Glomerular endothelial cell (primary cell): ENCODE measurements around the gene SLC38A8. TPM values are rescaled to one million over a fixed set of nuclear protein-coding genes. Genes with fewer than 3 reads are reported as not detected.

Experiments
- DNase-seq: peaks from one replicate; pipeline ENCODE4 v3.0.0-alpha.2; 2011; ENCODE audit warnings: low read depth, low spot score; ENCODE audit errors: extremely low read depth
- total RNA-seq: library from RNA; depleted of rRNA; stranded (reverse); fragments of >200 nt; gene quantifications from 2 replicates; pipeline ENCODE4 v1.2.3, GENCODE V29; 2015

The SLC38A8 gene
- total RNA-seq, 1 donor from 2014 or later = not detected

DNA sequence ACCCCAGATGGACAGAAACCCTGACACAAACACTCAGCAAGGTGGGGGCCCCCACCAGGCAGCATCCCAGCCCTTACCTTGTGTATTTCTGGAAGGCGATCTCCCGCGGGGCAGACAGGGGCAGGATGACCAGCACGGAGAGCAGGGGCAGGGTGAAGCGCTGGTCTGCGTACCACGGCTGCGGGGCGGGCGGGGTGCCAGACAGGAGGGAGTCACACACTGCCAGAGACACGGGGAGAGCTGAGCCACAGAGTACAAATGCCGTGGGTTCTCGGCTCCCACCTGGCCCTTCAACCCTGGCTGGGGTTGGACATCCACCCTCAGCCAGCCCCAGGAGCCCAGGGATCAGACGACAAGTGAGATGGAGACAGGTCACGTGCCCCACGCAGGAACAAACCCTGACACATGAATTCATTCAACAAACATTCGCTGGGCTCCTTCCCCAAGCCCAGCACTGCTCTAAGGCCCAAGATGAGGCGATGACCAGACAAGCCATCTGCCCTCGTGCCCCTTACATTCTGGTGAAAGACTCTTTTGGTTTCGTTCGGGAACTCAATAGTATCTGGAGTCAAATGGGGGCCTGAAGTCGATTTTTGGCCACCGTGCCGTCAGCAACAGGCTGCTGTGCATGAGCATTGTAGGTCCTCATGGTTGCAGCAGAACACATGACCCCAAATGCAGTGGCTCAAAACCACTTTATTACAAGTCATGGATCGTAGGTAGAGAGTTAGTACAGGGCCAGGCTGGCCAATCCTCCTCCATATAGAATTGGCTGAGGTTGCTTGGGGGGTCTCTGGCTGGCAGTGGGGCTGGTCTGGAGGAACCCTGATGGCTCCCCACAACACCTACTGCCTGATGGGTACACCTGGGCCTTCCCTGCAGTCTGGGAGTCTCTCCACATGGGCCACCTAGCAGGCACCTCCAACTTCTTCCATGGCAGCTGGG, 9.1 kb downstream of the SLC38A8 start:
- DNase-seq = no peak

DNA sequence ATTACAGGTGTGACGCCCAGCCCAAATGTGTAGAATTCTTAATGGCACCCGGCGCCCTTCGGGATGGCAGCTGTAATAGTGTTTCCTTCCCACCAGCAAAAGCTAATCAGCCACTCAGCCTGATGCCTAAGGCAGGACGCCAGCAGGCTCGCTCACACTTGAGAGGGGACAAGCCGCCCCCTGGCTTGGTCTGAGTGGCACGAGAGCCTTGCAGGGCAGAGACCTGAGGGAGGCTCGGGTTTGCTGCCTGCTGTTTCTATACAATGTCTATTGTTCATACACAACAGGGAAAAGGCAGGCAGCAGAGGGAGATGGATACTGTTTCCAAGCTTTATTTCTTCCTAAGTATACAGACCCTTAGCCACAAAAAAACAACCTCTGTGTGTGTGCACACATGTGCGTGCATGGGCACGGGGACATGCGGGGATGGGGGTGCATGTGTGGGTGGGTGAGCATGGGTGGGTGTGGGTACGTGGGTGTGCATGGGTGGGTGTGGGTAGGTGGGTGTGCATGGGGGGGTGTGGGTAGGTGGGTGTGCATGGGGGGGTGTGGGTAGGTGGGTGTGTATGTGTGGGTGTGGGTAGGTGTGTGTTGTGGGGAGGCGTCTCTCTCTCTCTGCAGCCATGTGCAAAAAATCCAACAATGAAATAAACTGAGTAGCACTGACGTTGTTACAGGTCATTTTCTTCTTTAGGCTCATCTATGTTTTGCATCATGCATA, 10.0 kb downstream of the SLC38A8 start:
- no peak for DNase-seq

DNA sequence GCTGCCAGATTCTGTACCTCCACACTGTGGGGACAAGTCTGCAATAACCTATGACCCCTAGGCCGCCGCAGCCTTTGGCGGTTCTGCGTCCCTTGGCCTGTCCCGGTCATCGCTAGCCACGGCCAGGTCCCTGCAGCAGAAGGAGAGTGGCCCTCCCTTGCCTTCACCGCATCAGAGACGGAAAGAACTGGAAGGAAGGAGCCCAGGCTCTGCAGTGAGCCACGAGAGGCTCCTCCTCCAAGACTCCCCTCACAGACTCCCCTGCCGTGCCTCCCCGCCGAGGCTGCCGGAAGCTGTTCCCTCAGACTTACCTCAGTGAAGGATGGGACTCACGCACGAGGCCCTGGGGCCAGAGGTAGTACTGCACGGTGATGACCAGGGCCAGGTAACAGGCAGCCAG, 11.0 kb downstream of the SLC38A8 start:
- DNase-seq = no peak

GRCh38 chr16:84029297-84030047, 13.1 kb downstream of the SLC38A8 start:
- no peak for DNase-seq

DNA sequence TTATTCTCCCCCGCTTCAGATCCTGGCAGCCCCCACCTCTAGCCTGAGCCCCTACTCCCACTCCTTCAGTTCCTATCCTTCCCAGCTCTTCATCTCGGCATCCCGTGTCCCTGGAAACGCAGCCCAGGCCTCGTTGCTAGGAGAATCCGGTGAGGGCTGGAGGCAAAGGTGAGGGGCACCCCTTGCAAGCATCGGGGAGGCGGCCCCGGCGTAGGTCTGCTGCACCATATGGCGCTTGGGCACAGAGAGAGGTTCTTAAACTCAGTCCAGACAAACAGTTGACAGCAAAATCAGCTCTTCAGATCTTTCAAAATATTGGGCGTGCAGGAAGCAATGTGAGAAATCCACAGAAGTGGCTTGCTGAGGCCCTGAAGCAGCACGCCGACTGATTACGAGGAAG, 15.0 kb downstream of the SLC38A8 start:
- DNase-seq = no peak

DNA sequence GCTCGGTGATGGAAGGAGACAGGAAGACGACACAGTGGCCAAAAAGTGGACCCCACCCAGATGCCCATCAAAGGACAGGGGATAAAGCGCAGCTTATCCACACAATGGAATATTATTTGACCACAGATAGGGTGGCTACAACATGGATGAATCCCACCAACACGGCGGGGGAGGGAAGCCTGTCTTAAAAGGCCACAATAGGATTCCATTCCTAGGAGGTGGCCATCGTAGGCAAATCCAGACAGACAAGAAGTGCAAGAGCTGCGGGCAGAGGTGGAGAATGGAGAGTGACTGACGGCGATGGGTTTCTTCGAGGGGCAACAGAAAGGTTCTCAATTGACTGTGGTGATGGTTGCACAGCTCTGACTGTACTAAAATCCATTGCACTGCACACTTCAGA, 16.0 kb downstream of the SLC38A8 start:
- DNase-seq = no peak

DNA sequence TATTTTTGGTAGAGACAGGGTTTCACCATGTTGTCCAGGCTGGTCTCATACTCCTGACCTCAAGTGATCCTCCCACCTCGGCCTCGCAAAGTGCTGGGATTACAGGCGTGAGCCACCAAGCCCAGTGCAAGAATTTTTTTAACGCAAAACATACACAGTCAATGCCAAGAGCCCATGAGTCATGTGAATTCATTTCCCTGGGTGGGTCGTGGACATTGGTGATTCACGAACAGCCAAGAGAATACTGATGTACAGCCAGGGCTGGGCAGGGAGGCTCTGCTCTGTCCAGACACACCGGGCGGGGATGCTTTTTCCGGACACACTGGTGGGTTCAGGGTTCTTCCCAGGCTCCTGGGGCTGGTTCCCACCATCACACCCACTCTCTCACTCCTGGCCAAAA, 17.7 kb downstream of the SLC38A8 start:
- no peak for DNase-seq

DNA sequence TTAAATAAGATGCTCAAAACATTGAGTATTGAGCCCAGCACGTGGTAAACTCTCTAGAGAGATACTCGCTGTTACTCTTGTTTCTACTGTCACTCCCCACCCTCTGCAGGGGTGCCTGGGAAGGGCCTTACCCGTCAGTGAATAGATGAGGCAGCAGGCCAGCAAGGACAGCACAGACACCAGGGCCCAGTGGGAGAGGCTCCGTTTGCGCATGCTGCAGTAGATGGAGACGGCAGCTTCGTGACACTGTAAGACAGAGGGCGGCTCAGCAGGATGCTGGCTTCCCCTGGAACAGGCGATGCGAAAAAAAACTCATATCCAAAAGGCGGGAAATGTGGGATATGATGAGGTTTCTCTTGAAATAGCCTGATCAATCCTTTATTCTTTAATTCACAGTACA, 20.0 kb downstream of the SLC38A8 start:
- DNase-seq = no peak

DNA sequence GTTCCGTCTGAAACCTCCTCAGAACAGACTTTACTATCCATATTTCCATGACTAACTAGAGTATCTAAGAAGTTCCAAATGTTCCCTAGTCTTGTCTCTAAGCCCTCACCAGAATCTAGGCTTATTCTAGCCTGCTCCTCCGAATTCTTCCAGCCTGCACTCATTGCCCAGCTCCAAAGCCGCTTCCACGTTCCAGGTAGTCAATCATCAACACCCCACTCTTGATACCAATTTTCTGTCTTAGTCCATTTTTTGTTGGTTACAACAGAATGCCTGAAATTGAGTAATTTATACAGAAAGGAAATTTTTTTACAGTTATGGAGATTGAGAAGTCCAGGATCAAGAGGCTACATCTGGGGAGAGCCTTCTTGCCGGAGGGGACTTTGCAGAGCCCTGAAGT, 21.1 kb downstream of the SLC38A8 start:
- DNase-seq = no peak

GRCh38 chr16:84020353-84020752, 22.2 kb downstream of the SLC38A8 start:
- no peak for DNase-seq

GRCh38 chr16:84018710-84019109, 23.9 kb downstream of the SLC38A8 start:
- DNase-seq = no peak

DNA sequence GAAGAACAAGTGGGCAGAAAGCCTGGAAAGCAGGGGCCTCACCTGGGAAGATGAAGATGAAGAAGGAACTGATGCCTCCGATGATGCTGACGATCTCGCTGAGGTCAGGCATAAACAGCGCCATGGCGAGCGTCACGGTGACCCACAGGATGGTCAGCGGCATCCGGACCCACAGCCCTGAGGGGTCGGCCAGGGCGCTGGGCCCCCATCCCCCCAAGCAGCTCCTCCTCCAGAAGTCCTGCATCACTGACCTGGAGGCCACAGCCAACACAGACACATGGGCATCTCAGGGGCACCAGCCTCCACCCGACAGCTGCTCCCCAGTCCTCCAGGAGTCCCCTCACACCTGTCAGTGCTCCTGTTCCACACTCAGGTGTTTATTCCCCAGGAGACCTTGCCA, 26.1 kb downstream of the SLC38A8 start:
- DNase-seq = no peak

GRCh38 chr16:84015399-84015798, 27.2 kb downstream of the SLC38A8 start:
- DNase-seq = no peak

GRCh38 chr16:84014570-84015327, 27.8 kb downstream of the SLC38A8 start:
- no peak for DNase-seq

DNA sequence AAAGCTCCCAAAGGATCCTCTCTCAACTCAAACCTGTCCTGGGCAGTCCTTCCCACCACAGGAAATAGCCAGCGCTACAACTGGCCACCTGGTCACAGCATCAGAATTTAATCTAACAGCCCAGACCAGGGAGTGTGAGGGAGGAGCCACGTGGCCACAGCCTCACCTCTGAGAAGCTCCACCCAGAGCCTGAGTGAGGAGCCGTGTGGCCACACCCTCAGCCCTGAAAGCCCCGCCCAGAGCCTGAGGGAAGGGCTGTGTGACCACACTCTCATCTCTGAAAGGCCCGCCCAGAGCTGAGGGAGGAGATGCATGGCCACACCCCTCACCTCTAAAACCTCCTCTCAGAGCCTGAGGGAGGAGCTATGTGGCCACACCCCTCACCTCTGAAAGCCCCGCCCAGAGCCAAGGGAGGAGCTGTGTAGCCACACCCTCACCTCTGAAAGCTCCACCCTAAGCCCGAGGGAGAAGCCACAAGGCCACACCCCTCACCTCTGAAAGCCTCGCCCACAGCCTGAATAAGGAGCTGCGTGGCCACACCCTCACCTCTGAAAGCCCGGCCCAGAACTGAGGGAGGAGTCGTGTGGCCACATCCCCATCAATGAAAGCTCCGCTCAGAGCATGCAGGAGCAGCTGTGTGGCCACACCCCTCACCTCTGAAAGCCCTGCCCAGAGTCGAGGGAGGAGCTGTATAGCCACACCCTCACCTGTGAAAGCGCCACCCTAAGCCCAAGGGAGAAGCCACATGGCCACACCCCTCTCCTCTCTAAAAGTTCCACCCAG, 28.6 kb downstream of the SLC38A8 start:
- no peak for DNase-seq

DNA sequence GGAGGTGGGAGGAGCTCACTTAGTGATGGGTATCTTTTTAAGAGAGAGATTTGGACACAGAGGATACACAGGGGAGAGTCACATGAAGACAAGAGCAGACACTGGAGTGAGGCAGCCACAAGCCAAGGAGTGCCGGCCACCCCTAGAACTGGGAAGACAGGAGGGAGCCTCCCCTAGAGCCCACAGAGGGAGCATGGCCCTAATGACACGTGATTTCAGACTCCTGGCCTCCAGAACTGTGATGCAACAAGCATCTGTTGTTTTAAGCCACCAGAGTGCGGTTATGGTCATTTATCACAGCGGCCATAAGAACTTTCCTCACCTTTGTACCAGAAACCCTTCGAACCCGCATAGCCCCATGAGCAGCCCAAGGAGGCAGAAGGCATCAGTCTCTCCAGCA, 33.3 kb downstream of the SLC38A8 start:
- DNase-seq = no peak

DNA sequence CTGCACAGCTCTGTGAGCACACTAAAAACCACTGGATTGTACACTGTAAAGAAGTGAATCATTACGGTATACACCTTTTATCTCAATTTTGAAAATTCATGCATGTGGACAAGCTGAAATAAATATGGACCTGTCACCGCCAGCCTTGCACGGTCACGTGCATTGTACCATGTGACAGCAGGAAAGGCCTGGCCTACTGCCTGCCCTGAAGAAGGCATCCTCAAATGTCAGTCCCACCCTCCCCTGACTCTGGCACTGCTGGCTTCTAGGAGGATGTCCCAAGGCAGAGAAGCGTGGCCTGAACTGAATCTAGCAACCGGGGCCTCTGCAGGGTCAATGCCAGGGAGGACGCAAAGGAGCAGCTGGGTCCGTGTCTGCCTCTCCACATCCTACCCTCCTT, 34.6 kb downstream of the SLC38A8 start:
- DNase-seq = no peak

DNA sequence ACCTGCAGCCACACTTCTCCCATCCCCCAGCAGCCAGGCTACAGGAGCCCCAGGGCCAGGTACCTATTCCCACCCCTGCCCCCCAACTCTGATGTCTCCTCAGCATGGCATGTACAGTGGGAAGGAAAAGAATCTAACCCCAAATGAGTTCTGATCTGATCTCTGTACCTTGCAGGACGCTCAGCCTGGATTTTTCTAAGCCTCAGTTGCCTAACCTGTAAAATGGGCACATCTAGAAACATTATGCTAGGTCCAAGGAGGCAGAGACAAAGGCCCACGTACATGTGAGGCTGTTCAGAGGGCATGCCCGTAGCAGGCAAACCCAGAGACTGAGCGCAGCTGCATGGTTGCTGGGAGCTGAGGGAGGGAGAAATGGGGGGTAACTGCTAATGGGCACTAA, 35.1 kb downstream of the SLC38A8 start:
- DNase-seq = no peak

DNA sequence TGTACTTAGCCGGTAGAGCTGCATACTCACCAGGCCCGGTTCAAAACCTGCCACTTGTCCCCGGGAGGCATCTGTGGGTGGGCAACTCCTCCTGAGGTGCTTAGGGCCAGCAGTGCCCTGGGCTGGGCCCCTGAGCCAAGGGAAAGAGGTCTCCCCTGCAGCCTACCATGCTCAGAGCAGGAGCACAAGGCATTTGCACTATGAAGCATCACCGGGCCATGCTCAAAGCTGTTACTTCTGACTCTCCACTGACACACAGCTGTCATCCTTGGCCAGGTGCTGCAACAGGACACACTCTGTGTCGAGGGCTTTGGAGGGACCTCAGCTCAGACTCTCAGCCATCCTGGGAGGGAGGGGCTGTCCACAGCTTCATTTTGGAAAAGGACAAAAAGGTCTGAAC, 37.2 kb downstream of the SLC38A8 start:
- no peak for DNase-seq

DNA sequence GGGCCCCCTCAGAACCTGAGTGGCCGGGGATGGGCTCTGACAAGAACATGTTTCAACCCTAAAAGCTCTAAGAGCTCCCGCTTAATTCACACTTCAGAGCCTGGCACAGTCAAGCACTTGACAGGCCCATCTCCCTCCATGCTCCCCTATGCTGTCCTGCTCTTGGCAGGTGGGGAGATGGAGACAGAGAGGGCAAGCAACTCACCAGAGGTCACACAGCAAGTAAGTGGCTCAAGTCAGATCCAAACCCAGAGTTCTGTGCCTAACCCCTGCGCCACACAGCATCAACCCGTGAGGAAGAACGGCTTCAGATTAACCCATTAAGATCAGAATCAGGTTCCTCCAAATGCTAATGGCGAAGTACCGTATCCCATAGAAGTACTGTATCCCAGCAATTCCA, 38.2 kb downstream of the SLC38A8 start:
- no peak for DNase-seq
